Brain pericyte (primary cell): Measurements from ENCODE around the gene HTRA2.

Experiments
- DNase-seq: peaks from one replicate; pipeline ENCODE4 v3.0.0-alpha.2; 2012; ENCODE audit warnings: low read depth, low spot score

The HTRA2 gene

GRCh38 chr2:74542978-74543377 lies 13.2 kb downstream of the HTRA2 start:
- no peak for DNase-seq

- DNase-seq: no peak
These were observed 14.9 kb downstream of the HTRA2 start for GRCh38 chr2:74544634-74545033.

GRCh38 chr2:74546004-74546403 lies 16.3 kb downstream of the HTRA2 start:
- DNase-seq: no peak

GRCh38 chr2:74548285-74548899 lies 18.7 kb downstream of the HTRA2 start:
- no peak for DNase-seq

GRCh38 chr2:74548900-74549826 lies 19.4 kb downstream of the HTRA2 start:
- no peak for DNase-seq

- DNase-seq: no peak
These were observed 20.5 kb downstream of the HTRA2 start for GRCh38 chr2:74550231-74550630.

GRCh38 chr2:74551530-74551929 lies 21.8 kb downstream of the HTRA2 start:
- no peak for DNase-seq

- DNase-seq: no peak
These were observed 22.5 kb downstream of the HTRA2 start for GRCh38 chr2:74551942-74552913.

- no peak for DNase-seq
These were observed 23.4 kb downstream of the HTRA2 start for GRCh38 chr2:74552914-74553811.

GRCh38 chr2:74553892-74554819 lies 24.4 kb downstream of the HTRA2 start, which contains the start of the genes DOK1 and LOXL3:
TSS of gene DOK1 (plus strand) at chr2:74554720. CDS start at chr2:74554755, 35 bp downstream.
TSS of gene LOXL3 (minus strand) at chr2:74553942. CDS start at chr2:74552634, 1,308 bp downstream.
- peak; percentile 69 for DNase-seq

GRCh38 chr2:74554820-74555531 lies 25.2 kb downstream of the HTRA2 start:
- DNase-seq: no peak

GRCh38 chr2:74555610-74556103 lies 25.9 kb downstream of the HTRA2 start:
- DNase-seq: no peak

GRCh38 chr2:74556159-74556558 lies 26.4 kb downstream of the HTRA2 start:
- no peak for DNase-seq

- no peak for DNase-seq
These were observed 27.2 kb downstream of the HTRA2 start for GRCh38 chr2:74556831-74557370.

GRCh38 chr2:74558284-74559230 lies 28.8 kb downstream of the HTRA2 start:
- no peak for DNase-seq

GRCh38 chr2:74559912-74560311 lies 30.2 kb downstream of the HTRA2 start:
- no peak for DNase-seq

GRCh38 chr2:74560591-74560990 lies 30.9 kb downstream of the HTRA2 start:
- no peak for DNase-seq
